CD4-positive, alpha-beta T cell treated with Interleukin-1 beta for 1 hour (primary cell): ENCODE results near the gene ATP12A.
"Not testable (repeated sequence)": the region's sequence is repeated elsewhere in the genome, so short reads cannot be mapped to it uniquely, and the experiment has no call there.

Source experiments
- DNase-seq, 2 donors: peaks; one replicate each; pipeline ENCODE4 v3.0.0-alpha.2; 2020 to 2022

The ATP12A gene

DNA sequence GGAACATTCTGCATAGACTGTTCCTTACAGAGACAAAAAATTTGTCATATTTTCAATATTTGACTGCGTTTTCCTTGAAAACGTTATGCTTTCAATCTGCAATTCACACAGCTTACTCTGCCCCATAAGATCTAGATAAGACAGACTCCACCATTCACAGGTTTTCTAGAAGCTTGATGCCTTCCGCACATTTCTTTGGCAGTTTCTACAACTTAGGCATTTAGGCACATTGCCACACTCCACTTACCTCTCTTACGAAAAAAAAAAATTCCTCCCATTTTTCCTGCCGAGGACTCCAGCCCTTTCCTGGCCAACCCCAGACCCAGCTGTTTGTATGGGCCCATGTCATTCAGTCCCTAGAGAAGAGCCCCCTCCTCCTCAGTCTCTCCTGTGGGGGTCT lies 11.2 kb downstream of the ATP12A start:
- no peak for DNase-seq

DNA sequence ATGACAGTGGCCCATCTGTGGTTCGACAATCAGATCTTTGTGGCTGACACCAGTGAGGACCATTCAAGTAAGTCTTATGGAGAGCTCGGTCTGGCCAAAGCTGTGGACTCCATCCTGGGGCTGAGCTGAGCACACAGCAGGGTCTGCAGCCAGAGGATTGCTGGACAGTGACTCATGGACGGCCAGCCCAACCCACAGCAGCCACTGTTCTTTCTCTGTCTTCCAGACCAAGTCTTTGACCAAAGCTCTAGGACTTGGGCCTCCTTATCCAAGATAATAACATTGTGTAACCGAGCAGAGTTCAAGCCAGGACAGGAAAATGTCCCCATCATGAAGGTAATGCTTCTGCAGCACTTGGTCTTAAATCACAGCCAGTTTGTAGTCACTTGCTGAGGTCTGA lies 12.4 kb downstream of the ATP12A start:
- no peak for DNase-seq

DNA sequence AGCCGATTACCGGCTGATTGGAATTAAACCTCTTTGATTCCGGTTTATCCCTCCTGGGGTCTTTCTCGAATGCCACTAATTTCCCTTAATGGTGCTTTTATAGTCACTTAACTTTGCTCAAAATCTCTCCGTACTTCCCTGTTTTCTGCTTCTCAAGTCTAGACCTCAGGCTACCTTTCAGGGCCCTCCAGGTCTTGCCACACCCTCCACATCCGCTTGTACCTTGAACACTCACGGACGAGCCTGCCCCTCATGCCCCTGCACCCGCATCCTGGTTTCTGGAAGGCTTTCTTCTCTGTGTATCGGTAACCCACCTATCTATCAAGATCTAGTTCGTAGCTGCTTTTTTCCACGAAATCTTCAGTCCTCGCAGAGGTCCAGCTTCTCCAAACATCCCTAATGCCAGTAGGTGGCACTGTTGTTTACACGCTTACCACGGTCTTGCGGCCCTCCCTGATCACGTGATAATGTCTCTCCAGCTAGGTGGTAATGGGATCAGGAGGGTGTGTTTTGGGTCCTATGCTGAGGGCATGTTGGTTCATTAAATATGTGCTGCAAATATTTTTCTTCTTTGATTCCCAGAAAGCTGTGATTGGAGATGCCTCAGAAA lies 13.8 kb downstream of the ATP12A start:
- DNase-seq: peak; percentile 40 to 55

DNA sequence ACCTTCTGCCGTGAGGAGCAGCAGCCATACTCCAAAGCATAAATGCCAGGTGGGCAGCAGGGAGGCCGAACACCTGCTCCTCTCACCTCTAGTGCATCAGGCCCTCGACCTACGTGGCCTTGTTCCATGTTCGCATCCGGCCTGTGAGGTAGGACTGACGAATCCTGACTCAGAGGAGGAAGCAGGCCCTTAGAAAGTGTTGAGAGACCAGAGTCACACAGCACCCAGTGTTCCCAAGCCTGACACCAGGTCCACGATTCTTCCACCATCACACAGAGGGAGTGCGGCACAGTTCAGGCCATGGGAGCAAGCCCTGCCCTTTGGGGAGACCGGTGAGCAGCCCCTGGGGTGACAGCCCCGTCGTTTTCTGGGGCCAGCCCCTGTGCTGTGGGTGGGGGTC lies 14.7 kb downstream of the ATP12A start:
- DNase-seq: no peak

DNA sequence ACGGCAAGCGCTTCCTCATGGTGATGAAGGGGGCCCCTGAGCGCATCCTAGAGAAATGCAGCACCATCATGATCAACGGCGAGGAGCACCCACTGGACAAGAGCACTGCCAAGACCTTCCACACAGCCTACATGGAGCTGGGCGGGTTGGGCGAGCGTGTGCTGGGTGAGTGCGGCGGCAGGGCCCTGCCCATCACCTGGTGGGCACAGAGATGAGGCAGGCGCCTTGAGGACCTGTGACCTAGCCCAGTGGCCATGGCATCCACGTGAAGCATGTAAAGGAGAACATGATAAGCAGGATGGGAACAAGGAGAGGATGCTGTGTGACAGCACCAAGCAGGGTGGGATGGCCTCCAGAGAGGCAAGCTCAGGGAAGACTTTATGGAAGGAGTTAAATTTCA lies 18.5 kb downstream of the ATP12A start:
- DNase-seq: no peak

DNA sequence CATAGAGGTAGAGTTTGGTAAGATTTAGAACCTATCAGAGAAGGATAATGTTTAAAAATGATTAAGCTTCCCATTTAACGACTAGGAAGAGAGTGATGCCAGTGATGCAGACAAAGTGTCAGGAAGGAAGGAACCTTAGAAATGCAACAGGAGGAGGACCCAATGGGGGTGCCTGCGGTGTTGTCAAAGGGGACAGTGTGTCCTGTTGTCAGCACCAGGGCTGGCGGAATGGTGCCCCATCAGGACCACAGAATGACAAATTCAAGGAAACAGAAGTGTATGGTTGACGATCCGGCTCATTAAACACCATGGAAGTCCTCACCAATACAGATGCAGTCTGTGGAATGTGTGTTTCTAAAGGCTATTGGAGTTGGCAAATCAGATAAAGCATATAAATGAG lies 19.3 kb downstream of the ATP12A start:
- no peak for DNase-seq

DNA sequence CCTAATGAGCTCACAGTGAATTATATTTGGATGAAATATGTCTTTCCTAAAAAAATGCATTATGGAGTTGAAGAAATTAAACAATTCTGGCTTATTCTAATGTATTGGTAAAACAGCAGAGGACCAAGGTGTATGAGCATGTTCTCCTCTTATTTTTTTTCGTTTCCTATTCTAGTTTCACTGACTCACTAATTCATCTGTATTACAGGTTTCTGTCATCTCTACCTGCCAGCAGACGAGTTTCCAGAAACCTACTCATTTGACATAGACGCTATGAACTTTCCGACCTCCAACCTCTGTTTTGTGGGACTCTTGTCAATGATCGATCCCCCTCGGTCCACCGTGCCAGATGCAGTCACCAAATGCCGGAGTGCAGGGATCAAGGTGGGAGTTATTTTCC lies 20.3 kb downstream of the ATP12A start:
- DNase-seq: no peak

DNA sequence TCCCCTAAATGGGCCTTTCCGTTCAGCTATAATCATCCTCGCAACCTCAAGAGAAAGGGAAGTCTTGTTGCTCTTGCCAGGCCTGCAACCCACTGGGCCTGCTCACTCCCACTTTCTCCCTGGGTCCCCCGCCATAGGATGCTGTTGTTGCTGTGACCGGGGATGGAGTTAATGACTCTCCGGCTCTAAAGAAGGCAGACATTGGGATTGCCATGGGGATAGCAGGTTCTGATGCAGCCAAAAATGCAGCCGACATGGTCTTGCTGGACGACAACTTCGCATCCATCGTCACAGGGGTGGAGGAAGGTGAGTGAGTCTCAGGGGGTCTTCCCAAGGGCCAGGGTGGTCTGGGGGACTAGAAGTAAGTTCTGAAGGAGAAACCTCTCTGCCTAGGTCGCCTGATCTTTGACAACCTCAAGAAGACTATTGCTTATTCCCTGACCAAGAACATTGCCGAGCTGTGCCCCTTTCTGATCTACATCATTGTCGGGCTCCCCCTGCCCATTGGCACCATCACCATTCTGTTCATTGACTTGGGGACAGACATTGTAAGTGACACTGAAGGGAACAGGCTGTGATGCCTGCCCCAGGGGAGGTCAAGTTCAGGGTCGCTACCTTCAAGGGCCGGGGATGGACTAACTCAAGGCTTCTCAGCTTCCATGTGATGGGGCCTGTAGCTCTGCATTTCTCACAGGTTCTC lies 26.8 kb downstream of the ATP12A start:
- no peak for DNase-seq

DNA sequence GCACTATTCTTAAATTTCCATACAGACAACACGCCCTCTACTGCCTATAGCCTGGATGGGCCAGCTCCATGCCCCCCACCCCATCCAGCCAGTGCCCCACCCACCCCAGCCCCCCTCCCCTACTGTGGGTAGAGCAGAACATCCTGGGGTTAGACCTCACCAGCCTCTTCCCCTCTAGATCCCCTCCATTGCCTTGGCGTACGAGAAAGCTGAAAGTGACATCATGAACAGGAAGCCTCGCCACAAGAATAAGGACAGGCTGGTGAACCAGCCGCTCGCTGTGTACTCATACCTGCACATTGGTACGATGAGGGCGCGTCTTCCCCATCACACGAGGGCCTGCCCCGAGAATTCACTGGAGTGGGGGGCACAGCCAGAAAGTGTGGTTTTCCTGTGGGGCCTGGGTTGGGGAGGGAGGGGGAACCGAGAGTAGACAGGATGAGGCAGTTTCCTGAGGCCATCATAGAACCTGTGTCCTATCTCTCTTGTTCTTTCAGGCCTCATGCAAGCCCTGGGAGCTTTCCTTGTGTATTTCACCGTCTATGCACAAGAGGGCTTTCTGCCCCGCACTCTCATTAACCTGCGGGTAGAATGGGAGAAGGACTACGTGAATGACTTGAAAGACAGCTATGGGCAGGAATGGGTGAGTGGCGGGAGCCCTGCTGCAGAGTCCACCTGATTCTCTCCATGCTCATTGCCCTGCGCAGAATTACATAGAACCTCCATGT lies 29.1 kb downstream of the ATP12A start:
- peak; percentile 62 to 63 for DNase-seq

DNA sequence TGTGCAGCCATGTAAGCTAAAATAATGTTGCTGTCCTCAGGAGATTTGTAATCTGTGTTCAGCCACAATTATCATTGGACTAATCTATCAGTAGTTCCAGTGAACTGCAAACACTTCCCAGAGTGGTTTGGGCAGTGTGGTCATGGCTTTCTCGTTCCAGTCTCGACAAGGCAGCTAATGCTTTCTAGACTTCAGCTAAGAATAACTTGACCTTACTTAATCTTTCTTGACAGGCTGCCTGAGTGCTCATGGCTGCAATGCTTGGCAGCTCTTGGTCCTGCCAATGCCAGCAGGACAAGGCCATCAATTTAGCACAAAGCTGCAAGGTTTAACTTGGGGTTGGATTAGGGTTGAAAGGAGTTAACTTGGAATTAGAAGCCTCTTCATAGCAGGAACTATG lies 32.8 kb downstream of the ATP12A start:
- no peak for DNase-seq

DNA sequence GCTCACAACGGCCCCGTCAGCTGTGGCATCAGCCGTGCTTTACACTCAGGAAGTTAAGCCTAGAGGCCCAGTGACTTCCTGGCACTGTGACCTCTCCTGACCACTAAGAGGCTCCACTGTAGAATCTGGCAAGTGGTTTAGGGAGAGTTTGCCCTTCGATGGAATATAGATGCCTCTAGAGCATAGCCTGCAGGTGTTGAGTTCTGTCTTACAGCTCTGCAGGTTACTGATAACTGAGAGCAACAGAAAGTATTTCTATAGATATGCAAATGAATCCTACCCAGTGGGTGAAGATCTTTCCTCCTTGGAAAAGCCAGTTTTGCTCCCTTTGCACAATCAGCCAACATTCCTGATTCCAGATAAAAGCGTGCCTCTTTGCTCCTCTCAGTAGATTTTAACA lies 35.8 kb downstream of the ATP12A start:
- DNase-seq: no peak

DNA sequence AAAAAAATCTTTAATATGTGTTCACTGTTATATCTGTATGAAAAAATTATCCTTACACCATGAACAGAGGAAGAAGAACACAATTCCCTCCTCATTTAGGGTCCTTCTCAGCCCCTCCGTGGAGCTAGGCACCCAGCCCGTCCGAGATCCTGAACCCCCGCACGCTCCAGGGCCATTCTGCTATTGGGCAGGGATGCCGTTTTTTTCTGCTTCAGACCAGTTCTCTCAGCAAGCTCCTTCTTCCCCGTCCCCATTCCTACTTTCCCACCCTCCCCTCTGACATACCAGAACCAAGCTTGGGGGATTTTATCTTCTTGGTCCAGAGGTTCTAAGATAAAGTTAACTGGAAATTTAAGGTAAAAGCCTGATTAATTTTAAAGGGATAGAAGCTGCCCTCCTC lies 36.2 kb downstream of the ATP12A start:
- DNase-seq: no peak

DNA sequence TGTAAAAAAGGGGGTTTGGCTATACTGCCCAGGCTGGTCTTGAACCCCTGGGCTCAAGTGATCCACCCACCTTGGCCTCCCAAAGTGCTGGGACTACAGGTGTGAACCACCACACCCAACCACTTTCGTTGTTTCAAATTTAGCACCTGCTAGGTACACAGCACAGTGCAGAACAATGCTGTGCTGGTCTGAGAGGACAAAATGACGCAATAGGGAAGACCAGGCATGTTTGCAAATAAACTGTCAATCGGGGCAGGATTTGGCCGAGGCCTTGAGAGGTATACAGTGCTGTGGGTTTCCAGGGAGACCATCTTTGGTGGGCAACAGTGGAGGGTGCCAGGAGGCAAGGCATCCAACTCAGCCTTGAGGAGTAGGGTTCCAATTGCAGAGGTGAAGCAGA lies 37.0 kb downstream of the ATP12A start:
- DNase-seq: no peak

DNA sequence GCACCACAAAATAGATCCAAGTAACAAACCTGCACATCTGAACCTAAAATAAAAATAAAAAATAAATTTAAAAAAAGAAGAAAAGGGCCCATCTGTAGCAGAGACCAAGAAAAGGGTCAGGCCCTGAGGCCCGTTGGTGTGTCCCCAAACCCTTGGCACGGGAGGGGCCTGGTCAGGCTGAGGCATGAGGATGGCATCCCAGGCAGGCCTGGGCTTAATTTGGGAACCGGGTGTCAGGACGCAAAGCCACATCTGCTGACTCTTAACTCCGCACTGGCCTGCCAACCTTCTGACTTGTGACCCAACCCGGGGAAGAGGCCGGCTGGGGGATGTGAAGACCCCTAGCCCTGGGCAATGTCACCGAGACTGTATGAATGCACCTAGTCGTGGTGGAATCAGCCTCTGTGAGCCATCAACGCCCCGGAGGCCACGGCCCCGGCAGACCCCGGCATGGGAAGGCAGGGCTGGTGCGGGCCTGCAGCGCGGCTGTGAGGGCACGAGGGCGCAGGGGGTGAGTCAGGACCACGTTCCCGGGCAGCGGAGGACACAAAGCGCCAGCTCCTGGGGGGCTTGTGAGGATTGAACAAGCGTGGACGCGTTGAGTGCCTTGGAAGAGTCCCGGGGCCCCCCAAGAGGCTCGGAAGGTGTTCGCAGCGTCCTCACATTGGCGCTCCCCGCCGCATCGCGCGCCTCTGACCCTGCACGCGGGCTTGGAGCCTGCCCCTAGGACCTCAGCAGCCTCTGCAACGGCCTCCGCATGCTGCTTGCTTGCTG lies 38.2 kb downstream of the ATP12A start:
- DNase-seq: no peak

DNA sequence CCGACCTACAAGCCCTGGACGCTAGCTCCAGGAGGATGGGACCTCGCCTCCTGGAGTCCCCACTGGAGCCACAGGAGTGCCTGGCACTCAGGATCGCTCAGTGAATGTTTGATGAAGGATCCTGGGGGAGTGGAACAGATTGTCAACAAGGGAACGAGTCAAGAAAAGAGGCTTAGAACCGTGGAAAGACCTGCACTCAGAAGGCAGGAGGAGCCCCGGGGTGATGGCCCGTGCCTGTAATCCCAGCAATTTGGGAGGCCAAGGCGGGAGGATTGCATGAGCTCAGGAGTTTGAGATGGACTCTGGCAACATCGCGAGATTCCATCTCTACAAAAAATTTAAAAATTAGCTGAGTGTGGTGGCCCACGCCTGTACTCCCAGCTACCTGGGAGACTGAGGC lies 38.9 kb downstream of the ATP12A start:
- DNase-seq: no peak

DNA sequence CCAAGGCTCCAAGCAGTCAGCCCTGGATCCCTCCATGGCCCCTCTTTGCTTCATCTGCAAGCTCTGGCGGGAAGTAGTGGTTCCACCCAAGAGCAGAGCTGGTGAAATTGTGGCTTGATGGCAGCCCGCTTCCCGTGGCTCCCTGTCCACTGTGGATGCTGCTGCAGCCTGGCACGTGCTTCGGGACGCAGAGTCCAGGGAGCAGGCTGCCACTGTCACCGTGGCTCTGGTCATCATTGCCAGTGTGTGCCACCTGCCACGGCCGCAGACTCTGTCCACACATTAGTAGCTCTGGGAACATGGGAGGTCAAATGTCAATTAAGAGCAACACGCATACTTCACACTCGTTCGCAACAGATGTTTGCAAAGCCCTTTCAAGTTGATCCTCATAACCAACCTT lies 43.0 kb downstream of the ATP12A start:
- no peak for DNase-seq

DNA sequence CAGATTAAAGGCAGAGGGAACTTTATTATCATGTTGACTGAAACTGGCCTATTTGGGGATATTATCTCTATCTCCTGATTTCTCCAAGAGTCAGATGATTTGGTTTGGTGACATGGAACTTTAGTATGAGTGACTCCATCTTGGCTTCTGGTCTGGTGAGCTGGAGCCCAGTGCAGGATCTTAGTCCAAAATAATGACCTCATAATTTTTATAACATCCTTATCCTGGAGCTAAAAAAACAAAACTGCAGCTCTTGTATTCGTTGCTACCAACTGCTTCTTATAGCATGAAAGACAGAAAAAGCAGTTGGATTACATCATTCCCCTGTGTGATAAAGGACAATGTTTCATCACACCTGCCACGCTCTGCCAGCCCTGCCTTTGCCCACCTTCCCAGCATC lies 44.5 kb downstream of the ATP12A start:
- DNase-seq: no peak

DNA sequence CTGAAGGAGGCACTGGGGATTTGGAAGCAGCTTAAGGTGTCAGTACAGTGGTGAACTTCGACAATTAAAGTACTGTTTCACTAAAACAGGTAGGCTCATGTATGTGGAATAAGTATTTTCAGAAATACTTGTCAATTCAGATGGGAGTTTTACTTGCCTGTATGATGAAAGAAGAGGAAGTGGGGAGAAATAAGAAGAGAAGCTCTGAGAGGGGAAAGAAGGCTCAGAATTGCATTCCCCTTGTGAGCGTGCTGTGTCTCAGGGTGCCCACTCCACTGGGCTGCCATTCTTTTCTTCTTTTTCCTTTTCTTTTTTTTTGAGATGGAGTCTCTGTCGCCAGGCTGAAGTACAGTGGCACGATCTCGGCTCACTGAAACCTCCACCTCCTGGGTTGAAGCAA lies 45.2 kb downstream of the ATP12A start:
- no peak for DNase-seq

DNA sequence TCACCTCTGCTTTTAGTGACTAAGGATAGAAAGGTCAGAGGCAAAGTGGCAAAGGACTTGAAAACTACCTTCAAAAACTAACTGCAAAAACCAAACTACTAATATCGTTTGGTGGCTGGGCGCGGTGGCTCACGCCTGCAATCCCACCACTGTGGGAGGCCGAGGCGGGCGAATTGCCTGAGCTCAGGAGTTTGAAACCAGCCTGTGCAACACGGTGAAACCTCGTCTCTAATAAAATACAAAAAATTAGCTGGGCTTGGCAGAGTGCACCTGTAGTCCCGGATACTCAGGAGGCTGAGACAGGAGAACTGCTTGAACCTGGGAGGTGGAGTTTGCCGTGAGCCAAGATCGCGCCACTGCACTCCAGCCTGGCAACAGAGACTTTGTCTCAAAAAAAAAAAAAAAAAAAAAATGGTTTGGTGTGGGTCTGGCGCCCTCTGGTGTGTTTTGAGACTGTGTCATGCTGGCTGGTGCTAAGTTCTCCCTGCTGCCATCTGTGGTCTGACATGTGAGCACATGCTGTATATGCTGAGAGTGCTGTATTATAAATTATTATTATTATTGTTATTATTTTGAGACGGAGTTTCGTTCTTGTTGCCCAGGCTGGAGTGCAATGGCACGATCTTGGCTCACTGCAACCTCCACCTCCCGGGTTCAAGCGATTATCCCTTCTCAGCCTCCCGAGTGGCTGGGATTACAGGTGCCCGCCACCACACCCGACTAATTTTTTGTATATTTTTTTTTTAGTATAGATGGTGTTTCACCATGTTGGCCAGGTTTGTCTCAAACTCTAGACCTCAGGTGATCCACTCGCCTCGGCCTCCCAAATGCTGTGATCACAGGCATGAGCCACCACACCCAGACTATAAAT lies 47.8 kb downstream of the ATP12A start:
- peak; percentile 79 to 80 for DNase-seq

DNA sequence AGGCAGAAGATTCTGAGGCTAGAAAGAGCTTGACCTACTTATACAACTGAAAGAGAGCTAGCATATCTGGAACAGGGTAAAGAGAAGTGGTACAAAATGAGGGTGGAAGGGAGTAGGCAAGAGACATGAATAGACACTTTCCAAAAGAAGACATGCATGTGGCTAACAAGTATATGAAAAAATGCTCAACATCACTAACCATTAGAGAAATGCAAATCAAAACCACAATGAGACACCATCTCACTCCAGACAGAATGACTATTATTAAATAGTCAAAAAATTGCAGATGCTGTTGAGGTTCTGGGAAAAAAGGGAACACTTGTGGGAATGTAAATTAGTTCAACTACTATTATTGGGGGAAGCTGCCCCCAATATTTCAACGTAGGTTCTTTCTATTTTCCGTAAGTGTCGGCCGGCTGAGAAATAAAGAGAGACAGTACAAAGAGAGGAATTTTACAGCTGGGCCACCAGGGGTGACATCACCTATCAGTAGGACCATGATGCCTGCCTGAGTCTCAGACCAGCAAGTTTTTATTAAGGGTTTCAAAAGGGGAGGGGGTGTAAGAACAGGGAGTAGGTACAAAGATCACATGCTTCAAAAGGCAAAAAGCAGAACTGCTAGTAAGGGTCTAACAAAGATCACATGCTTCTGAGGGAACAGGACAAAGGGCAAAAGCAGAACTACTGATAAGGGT lies 50.8 kb downstream of the ATP12A start:
- DNase-seq: not testable (repeated sequence)

DNA sequence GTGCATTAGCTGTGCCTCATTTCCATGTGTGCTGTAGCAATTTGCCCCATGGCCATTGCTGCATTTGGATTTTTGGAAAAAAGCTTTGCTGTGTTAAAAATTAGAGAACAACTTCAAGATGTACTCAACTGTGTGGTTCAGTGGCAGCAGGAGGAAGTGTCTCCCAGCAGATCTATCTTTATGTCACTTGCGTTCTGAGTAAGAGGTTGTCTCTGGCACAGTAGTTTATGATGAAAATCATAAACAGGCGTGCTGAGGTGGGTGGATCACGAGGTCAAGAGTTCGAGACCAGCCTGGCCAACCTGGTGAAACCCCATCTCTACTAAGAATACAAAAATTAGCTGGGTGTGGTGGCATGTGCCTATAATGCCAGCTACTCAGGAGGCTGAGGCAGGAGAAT lies 54.7 kb downstream of the ATP12A start:
- DNase-seq: no peak

DNA sequence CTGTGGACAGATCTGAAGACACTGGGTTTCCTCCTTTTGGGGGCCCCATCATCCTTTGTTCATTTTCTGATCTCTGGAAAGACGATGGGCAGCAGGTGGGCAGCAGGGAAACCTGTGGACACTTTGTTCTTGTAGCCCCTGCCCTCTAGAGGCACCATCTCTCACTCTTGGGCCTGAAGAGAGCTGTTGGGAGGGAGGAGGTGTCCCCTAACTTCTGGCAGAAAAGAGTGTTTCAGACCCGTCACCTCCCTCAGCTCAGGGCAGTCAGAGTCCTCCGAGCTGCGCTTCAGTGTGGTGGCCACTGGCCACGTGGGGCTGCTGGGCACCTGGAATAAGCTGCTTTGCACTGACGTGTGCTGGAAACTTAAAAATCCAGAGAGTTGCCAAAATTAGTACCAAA lies 56.8 kb downstream of the ATP12A start:
- no peak for DNase-seq
